ENCODE data around the gene ADAMTS19.
"Not testable (repeated sequence)": the region's sequence is repeated elsewhere in the genome, so short reads cannot be mapped to it uniquely, and the experiment has no call there.

Gene ADAMTS19

GRCh38 chr5:129541648-129542251 lies 81.7 kb downstream of the ADAMTS19 start:
- TF ChIP-seq POLR2AphosphoS5 (IDR thresholded peaks at IDR 0.05; ENCODE audit: low read depth, low read length): no peak
- no peak for TF ChIP-seq TAF1 (IDR thresholded peaks at IDR 0.05; ENCODE audit: borderline replicate concordance, low read depth, low read length)
- TF ChIP-seq POLR2A (IDR thresholded peaks at IDR 0.05; ENCODE audit: low read depth, low read length): no peak
- FAIRE-seq (no peak), DNase-seq (ENCODE audit: insufficient read length) (no peak)

GRCh38 chr5:129547137-129547536 lies 87.0 kb downstream of the ADAMTS19 start:
- DNase-seq (ENCODE audit: insufficient read length) (no peak), FAIRE-seq (no peak)
- TF ChIP-seq POLR2AphosphoS5 (IDR thresholded peaks at IDR 0.05; ENCODE audit: low read depth, low read length): no peak
- no peak for TF ChIP-seq POLR2A (IDR thresholded peaks at IDR 0.05; ENCODE audit: low read depth, low read length)
- no peak for TF ChIP-seq TAF1 (IDR thresholded peaks at IDR 0.05; ENCODE audit: borderline replicate concordance, low read depth, low read length)

GRCh38 chr5:129554134-129554904 lies 94.2 kb downstream of the ADAMTS19 start:
- FAIRE-seq (no peak), DNase-seq (ENCODE audit: insufficient read length) (no peak)
- TF ChIP-seq POLR2A (IDR thresholded peaks at IDR 0.05; ENCODE audit: low read depth, low read length) (no peak), POLR2AphosphoS5 (IDR thresholded peaks at IDR 0.05; ENCODE audit: low read depth, low read length) (no peak), TAF1 (IDR thresholded peaks at IDR 0.05; ENCODE audit: borderline replicate concordance, low read depth, low read length) (no peak)

GRCh38 chr5:129563585-129563984 lies 103.5 kb downstream of the ADAMTS19 start:
- no peak for TF ChIP-seq POLR2AphosphoS5 (IDR thresholded peaks at IDR 0.05; ENCODE audit: low read depth, low read length)
- TF ChIP-seq POLR2A (IDR thresholded peaks at IDR 0.05; ENCODE audit: low read depth, low read length): no peak
- TF ChIP-seq TAF1 (IDR thresholded peaks at IDR 0.05; ENCODE audit: borderline replicate concordance, low read depth, low read length): no peak
- FAIRE-seq (no peak), DNase-seq (ENCODE audit: insufficient read length) (no peak)

GRCh38 chr5:129569295-129569694 lies 109.2 kb downstream of the ADAMTS19 start:
- FAIRE-seq: no peak
- TF ChIP-seq POLR2A (IDR thresholded peaks at IDR 0.05; ENCODE audit: low read depth, low read length) (no peak), POLR2AphosphoS5 (IDR thresholded peaks at IDR 0.05; ENCODE audit: low read depth, low read length) (no peak), TAF1 (IDR thresholded peaks at IDR 0.05; ENCODE audit: borderline replicate concordance, low read depth, low read length) (no peak)
- DNase-seq (ENCODE audit: insufficient read length): no peak

- TF ChIP-seq TAF1 (IDR thresholded peaks at IDR 0.05; ENCODE audit: borderline replicate concordance, low read depth, low read length) (no peak), POLR2AphosphoS5 (IDR thresholded peaks at IDR 0.05; ENCODE audit: low read depth, low read length) (no peak), POLR2A (IDR thresholded peaks at IDR 0.05; ENCODE audit: low read depth, low read length) (no peak)
- no peak for DNase-seq (ENCODE audit: insufficient read length)
- FAIRE-seq: no peak
Measured at GRCh38 chr5:129572060-129572459, 112.0 kb downstream of the ADAMTS19 start.

GRCh38 chr5:129584496-129584895 lies 124.4 kb downstream of the ADAMTS19 start:
- not testable (repeated sequence) for DNase-seq (ENCODE audit: insufficient read length); FAIRE-seq

- no peak for DNase-seq (ENCODE audit: insufficient read length)
- TF ChIP-seq POLR2AphosphoS5 (IDR thresholded peaks at IDR 0.05; ENCODE audit: low read depth, low read length) (no peak), POLR2A (IDR thresholded peaks at IDR 0.05; ENCODE audit: low read depth, low read length) (no peak), TAF1 (IDR thresholded peaks at IDR 0.05; ENCODE audit: borderline replicate concordance, low read depth, low read length) (no peak)
- FAIRE-seq: no peak
Measured at GRCh38 chr5:129591508-129592160, 131.5 kb downstream of the ADAMTS19 start.

- DNase-seq (ENCODE audit: insufficient read length) (no peak), FAIRE-seq (no peak)
- TF ChIP-seq TAF1 (IDR thresholded peaks at IDR 0.05; ENCODE audit: borderline replicate concordance, low read depth, low read length): no peak
Measured at GRCh38 chr5:129593525-129593924, 133.4 kb downstream of the ADAMTS19 start.

GRCh38 chr5:129601576-129601975 lies 141.5 kb downstream of the ADAMTS19 start:
- DNase-seq (ENCODE audit: insufficient read length) (no peak), FAIRE-seq (no peak)
- TF ChIP-seq TAF1 (IDR thresholded peaks at IDR 0.05; ENCODE audit: borderline replicate concordance, low read depth, low read length) (no peak), POLR2A (IDR thresholded peaks at IDR 0.05; ENCODE audit: low read depth, low read length) (no peak), POLR2AphosphoS5 (IDR thresholded peaks at IDR 0.05; ENCODE audit: low read depth, low read length) (no peak)

GRCh38 chr5:129608350-129608749 lies 148.3 kb downstream of the ADAMTS19 start:
- no peak for FAIRE-seq
- TF ChIP-seq POLR2AphosphoS5 (IDR thresholded peaks at IDR 0.05; ENCODE audit: low read depth, low read length) (no peak), TAF1 (IDR thresholded peaks at IDR 0.05; ENCODE audit: borderline replicate concordance, low read depth, low read length) (no peak), POLR2A (IDR thresholded peaks at IDR 0.05; ENCODE audit: low read depth, low read length) (no peak)

GRCh38 chr5:129609710-129610109 lies 149.6 kb downstream of the ADAMTS19 start:
- FAIRE-seq (no peak), DNase-seq (ENCODE audit: insufficient read length) (no peak)

More at GRCh38 chr5:129608350-129608749, 148.3 kb downstream of the ADAMTS19 start:
- DNase-seq (ENCODE audit: insufficient read length): no peak

More at GRCh38 chr5:129609710-129610109, 149.6 kb downstream of the ADAMTS19 start:
- TF ChIP-seq POLR2AphosphoS5 (IDR thresholded peaks at IDR 0.05; ENCODE audit: low read depth, low read length) (no peak), TAF1 (IDR thresholded peaks at IDR 0.05; ENCODE audit: borderline replicate concordance, low read depth, low read length) (no peak), POLR2A (IDR thresholded peaks at IDR 0.05; ENCODE audit: low read depth, low read length) (no peak)

All from GM12892 (cell line).